GM10248 (cell line): ENCODE results near the gene FCRLB.
"Not testable (repeated sequence)": the region's sequence is repeated elsewhere in the genome, so short reads cannot be mapped to it uniquely, and the experiment has no call there.

Source experiments
- CTCF ChIA-PET: fragments of 300-600 bp; sonication (Branson Sonifier 250); formaldehyde crosslinking; extraction: SDS; loops from one replicate; lab custom pipeline; 2021; ENCODE audit warnings: antibody characterized with exemption; lab: Yijun Ruan, JAX
- POLR2A ChIA-PET: fragments of 350-650 bp; sonication (Branson Sonifier 250); formaldehyde crosslinking; extraction: SDS; loops from one replicate; lab custom pipeline; 2020; ENCODE audit warnings: antibody characterized with exemption; lab: Yijun Ruan, JAX
- DNase-seq: peaks from one replicate; pipeline ENCODE4 v3.0.0; 2012; ENCODE audit errors: extremely low spot score
- CTCF ChIP-seq: IDR thresholded peaks from 2 replicates; pipeline ENCODE4 v1.5.1; 2012; ENCODE audit warnings: mild to moderate bottlenecking, low read depth; ENCODE audit errors: extremely low read depth, missing control alignments, control extremely low read depth

FCRLB gene

GRCh38 chr1:161720956-161721737 lies at the start of gene FCRLB:
FCRLB (plus strand) TSS chr1:161721544; CDS start chr1:161722673, 1,129 bp downstream.
- ChIA-PET POLR2A (no interaction called here), CTCF (interaction anchor here (1.8 to 2.5 kb wide), 2 partner anchors 13 to 16 kb away, joined by 9 to 19 read pairs; partner anchors contain the start of gene FCRLA)
- TF ChIP-seq CTCF = no peak
- DNase-seq = no peak

GRCh38 chr1:161673437-161673836 lies 47.9 kb upstream of the FCRLB start:
- CTCF ChIA-PET, DNase-seq, POLR2A ChIA-PET: not testable (repeated sequence)

DNA sequence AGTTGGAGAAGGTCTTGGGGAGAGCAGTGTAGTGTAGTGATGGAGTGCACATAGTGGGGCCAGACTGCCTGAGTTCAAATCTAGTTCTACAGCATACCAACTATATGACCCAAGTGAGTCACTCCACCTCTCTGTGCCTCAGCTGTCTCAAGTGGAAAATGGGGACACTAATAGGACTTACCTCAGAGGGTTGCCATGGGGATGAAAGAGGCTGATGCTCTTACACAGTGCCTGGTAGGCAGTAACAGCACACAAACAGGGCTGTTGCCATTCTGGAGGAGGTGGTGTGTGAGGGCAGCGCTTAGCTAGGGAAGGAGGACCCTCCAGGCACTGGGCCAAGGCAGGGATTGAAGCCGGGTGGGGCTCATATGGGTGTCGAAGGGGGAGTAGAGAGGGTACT lies 46.9 kb upstream of the FCRLB start:
- DNase-seq, POLR2A ChIA-PET, CTCF ChIA-PET: not testable (repeated sequence)

DNA sequence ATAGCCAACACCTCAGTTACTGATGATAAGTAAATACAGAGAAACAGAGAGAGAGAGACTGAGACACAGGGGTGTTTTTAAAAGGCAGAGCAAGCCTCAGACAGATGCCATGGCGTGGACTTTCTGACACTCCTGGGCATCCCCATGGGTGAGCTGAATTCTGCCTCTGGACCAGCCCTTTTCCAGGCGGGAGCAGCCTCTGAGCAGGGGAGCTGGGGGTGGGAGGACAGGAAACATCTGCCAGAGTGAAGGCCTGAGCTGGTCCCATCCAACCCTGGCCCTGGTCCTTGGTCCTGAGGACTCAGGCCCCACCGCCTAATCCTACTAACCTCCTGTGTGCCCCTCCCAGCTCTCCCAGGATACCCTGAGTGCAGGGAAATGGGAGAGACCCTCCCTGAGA lies 46.4 kb upstream of the FCRLB start:
- CTCF ChIA-PET, DNase-seq, POLR2A ChIA-PET: not testable (repeated sequence)

DNA sequence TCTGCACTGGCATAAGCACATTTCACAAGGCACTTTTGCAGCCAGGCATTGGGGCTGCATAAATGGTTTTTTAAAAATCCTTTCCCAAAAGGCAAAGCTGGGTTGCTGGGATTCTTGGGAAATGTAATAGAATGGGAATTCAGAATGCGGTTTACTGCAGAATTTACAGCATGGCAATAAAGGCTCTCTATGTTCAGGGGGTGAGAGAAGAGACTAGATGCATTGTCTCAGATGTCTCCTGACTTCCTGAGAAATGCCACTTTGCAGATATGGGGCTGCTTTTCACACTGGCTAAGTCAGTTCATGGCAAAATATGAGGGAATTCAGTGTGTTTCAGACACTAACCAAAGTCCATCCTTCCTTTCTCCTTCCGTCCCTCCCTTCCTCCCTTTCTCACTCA lies 44.9 kb upstream of the FCRLB start:
- no peak for DNase-seq
- ChIA-PET POLR2A (no interaction called here), CTCF (no interaction called here)

DNA sequence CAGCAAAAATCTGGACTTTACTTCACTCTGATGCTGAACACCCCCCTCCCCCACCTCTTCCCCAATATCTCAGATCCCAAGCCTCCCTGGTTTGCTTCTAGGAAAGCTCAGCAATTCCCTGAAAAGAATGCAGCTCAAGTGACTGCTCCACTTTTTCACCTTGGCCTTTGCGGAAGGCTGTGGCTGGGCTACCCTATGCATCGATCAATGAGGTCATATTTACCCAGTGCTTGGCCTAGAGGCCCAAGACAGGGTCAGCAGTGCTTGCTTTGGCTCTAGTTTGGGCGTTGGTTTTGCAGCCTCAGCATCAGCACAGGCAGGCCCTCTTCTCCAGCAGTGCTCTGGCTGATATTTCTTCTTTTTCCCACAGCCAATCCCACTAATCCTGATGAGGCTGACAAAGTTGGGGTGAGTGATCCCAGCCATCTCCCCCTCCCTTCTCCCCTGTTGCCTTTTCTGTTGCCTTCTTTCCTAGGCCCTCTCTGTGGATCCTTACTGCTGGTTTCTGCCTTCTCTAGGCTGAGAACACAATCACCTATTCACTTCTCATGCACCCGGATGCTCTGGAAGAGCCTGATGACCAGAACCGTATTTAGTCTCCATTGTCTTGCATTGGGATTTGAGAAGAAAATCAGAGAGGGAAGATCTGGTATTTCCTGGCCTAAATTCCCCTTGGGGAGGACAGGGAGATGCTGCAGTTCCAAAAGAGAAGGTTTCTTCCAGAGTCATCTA lies 44.2 kb upstream of the FCRLB start:
- CTCF ChIA-PET = no interaction called here
- no peak for DNase-seq
- no peak for TF ChIP-seq CTCF
- POLR2A ChIA-PET = no interaction called here

More for the DNA sequence above, 44.9 kb upstream of the FCRLB start:
- no peak for TF ChIP-seq CTCF

DNA sequence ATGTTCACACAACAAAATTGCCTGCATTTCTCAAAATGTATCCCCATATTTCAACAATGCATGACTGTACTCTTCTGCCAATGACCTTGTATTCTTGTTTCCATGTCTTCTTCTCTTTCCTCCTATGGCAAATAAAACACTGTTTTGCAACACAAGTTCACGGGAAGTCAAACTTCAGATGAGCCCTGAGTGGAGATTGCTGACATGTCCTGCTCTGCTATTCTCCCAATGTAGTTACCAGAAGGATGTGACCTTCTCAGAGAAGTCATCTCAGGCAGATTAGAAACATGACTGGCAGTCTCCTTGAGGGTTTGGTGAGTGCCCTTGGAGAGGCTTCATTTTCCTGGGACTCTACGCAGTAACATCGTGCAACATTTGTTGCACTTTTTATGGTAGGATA lies 42.8 kb upstream of the FCRLB start:
- DNase-seq = no peak
- CTCF ChIA-PET = no interaction called here
- POLR2A ChIA-PET = no interaction called here
- no peak for TF ChIP-seq CTCF

DNA sequence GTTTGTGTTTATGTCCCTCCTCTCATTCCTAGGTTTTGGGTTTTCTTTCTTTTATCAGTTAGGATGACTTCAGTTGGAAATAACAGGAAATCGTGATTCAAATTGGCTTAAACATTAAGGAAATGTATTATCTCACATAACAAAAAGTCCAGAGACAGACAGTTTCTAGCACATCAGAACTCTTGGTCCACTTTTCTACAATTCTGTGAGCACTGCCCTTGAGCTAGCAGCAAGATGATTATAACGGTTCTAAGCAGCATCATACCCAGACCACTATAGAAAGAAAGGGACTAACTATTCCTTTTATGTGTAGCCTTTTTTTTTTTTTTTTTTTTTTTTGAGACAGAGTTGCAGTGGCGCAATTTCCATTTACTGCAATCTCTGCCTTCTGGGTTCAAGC lies 39.5 kb upstream of the FCRLB start:
- POLR2A ChIA-PET = no interaction called here
- CTCF ChIA-PET = no interaction called here
- no peak for DNase-seq
- TF ChIP-seq CTCF = no peak
